Hepatocyte (in vitro differentiated cells): ENCODE measurements around the gene SLC5A10. TPM values are rescaled to one million over a fixed set of nuclear protein-coding genes. Genes with fewer than 3 reads are reported as not detected.

Source experiments
- DNase-seq: peaks from one replicate; pipeline ENCODE4 v3.0.0-alpha.2; 2016; ENCODE audit warnings: low spot score
- H2AFZ ChIP-seq: fragments of 200-600 bp; sonication (generic); 2 replicates; pipeline ENCODE4 v1.6.0; 2016; ENCODE audit warnings: antibody characterized with exemption, mild to moderate bottlenecking
- H3K27ac ChIP-seq: fragments of 200-600 bp; sonication (generic); 2 replicates; pipeline ENCODE4 v1.5.1; 2016; ENCODE audit warnings: mild to moderate bottlenecking
- H3K27me3 ChIP-seq: fragments of 200-600 bp; sonication (generic); 2 replicates; pipeline ENCODE4 v1.6.1; 2016
- H3K36me3 ChIP-seq: fragments of 200-600 bp; sonication (generic); replicated peaks from 2 replicates; pipeline ENCODE4 v1.5.1; 2016; ENCODE audit warnings: low read depth; ENCODE audit not compliant: insufficient read depth
- H3K4me1 ChIP-seq: fragments of 200-600 bp; sonication (generic); 2 replicates; pipeline ENCODE4 v1.5.1; 2016; ENCODE audit warnings: mild to moderate bottlenecking, moderate library complexity; ENCODE audit not compliant: insufficient read depth
- H3K4me2 ChIP-seq: fragments of 200-600 bp; sonication (generic); 2 replicates; pipeline ENCODE4 v1.6.0; 2016
- H3K4me3 ChIP-seq: fragments of 200-600 bp; sonication (generic); 2 replicates; pipeline ENCODE4 v1.5.1; 2016; ENCODE audit warnings: mild to moderate bottlenecking
- H3K79me2 ChIP-seq: fragments of 200-600 bp; sonication (generic); 2 replicates; pipeline ENCODE4 v1.6.0; 2017; ENCODE audit warnings: mild to moderate bottlenecking
- H3K9me2 ChIP-seq: fragments of 200-600 bp; sonication (generic); replicated peaks from 2 replicates; pipeline ENCODE4 v1.6.0; 2017; ENCODE audit warnings: mild to moderate bottlenecking; ENCODE audit not compliant: insufficient read depth
- H3K9me3 ChIP-seq: fragments of 200-600 bp; sonication (generic); 2 replicates; pipeline ENCODE4 v1.5.1; 2016; ENCODE audit warnings: low read depth, mild to moderate bottlenecking
- H4K20me1 ChIP-seq: fragments of 200-600 bp; sonication (generic); 2 replicates; pipeline ENCODE4 v1.6.0; 2016; ENCODE audit warnings: mild to moderate bottlenecking; ENCODE audit not compliant: insufficient read depth, poor library complexity, severe bottlenecking
- CTCF ChIP-seq: fragments of 200-600 bp; sonication (generic); IDR thresholded peaks from 2 replicates; pipeline ENCODE4 v1.5.1; 2016; ENCODE audit warnings: antibody characterized with exemption, mild to moderate bottlenecking; ENCODE audit not compliant: poor library complexity
- EZH2 ChIP-seq: fragments of 200-600 bp; sonication (generic); IDR thresholded peaks from 2 replicates; pipeline ENCODE4 v1.6.1; 2016; ENCODE audit warnings: antibody characterized with exemption, mild to moderate bottlenecking, borderline replicate concordance
- EZH2phosphoT487 ChIP-seq: fragments of 200-600 bp; sonication (generic); IDR thresholded peaks from one replicate; pipeline ENCODE4 v1.6.1; 2018; ENCODE audit warnings: antibody characterized with exemption, mild to moderate bottlenecking, low read depth, moderate library complexity; ENCODE audit not compliant: unreplicated experiment, severe bottlenecking
- WGBS: methylation state at CpG from one replicate; pipeline ENCODE4 v1.1.6; 2016; ENCODE audit warnings: low lambda C conversion rate; ENCODE audit errors: missing lambda C conversion rate; 5-methylcytosine and 5-hydroxymethylcytosine counted together
- polyA plus RNA-seq: library from polyadenylated mRNA; unstranded; fragments of >200 nt; fragmentation: Nextera tagmentation; extraction: Ambion mirVana; gene quantifications from 2 replicates; pipeline ENCODE4 v1.2.1, GENCODE V29; 2016
- total RNA-seq: library from RNA; depleted of rRNA; stranded (reverse); fragments of >200 nt; gene quantifications from 2 replicates; pipeline ENCODE4 v1.2.3, GENCODE V29; 2014

Gene SLC5A10
- total and polyA plus RNA-seq, 2 experiments from 2014 or later = 0.22 TPM; not detected in 1

GRCh38 chr17:18994631-18995030 lies 42.7 kb downstream of the SLC5A10 start:
- no peak for TF ChIP-seq EZH2phosphoT487
- no peak for TF ChIP-seq CTCF
- no peak for TF ChIP-seq EZH2
- no peak overlapping the region for H3K4me3 ChIP-seq
- H3K79me2 ChIP-seq = peaks cover 82% of the 10 kb centered on the region
- peaks cover 8% of the 10 kb centered on the region for H3K4me1 ChIP-seq
- DNase-seq = no peak
- peaks cover 10% of the 10 kb centered on the region for H3K9me3 ChIP-seq
- H3K27ac ChIP-seq = peak overlapping the region; percentile 65
- H3K36me3 ChIP-seq = no peaks in the 10 kb centered on the region
- peak overlapping the region; percentile 41 for H3K4me2 ChIP-seq
- peaks cover 13% of the 10 kb centered on the region for H4K20me1 ChIP-seq
- 60% methylated on average over 1 of the region's 1 CpG for WGBS
- H3K27me3 ChIP-seq = no peaks in the 10 kb centered on the region
- no peaks in the 10 kb centered on the region for H3K9me2 ChIP-seq
- H2AFZ ChIP-seq = no peak overlapping the region

GRCh38 chr17:18995220-18995619 lies 43.3 kb downstream of the SLC5A10 start:
- Histone ChIP-seq H3K4me3 (no peak overlapping the region), H2AFZ (no peak overlapping the region), H3K9me3 (peaks cover 10% of the 10 kb centered on the region), H3K36me3 (no peaks in the 10 kb centered on the region), H3K4me2 (no peak overlapping the region), H3K4me1 (peaks cover 8% of the 10 kb centered on the region), H3K27me3 (no peaks in the 10 kb centered on the region), H3K9me2 (no peaks in the 10 kb centered on the region), H4K20me1 (peaks cover 16% of the 10 kb centered on the region), H3K79me2 (peaks cover 83% of the 10 kb centered on the region), H3K27ac (peak overlapping the region; percentile 65)
- TF ChIP-seq EZH2 (no peak), CTCF (no peak), EZH2phosphoT487 (no peak)
- no peak for DNase-seq
- WGBS = 94% methylated on average over 3 of the region's 3 CpGs

- no peaks in the 10 kb centered on the region for H3K27me3 ChIP-seq
- H3K36me3 ChIP-seq = no peaks in the 10 kb centered on the region
- H3K27ac ChIP-seq = no peak overlapping the region
- no peak overlapping the region for H3K4me2 ChIP-seq
- peaks cover 19% of the 10 kb centered on the region for H4K20me1 ChIP-seq
- peaks cover 10% of the 10 kb centered on the region for H3K9me3 ChIP-seq
- no peaks in the 10 kb centered on the region for H3K9me2 ChIP-seq
- H3K4me3 ChIP-seq = no peak overlapping the region
- H3K79me2 ChIP-seq = peaks cover 79% of the 10 kb centered on the region
- no peak for TF ChIP-seq CTCF
- TF ChIP-seq EZH2 = no peak
- no peak for TF ChIP-seq EZH2phosphoT487
- 96% methylated on average over 2 of the region's 2 CpGs for WGBS
- no peak overlapping the region for H2AFZ ChIP-seq
- H3K4me1 ChIP-seq = peaks cover 20% of the 10 kb centered on the region
- no peak for DNase-seq
Measured at GRCh38 chr17:18996458-18996857, 44.5 kb downstream of the SLC5A10 start.

GRCh38 chr17:18997650-18998196 lies 45.8 kb downstream of the SLC5A10 start:
- no peak overlapping the region for H2AFZ ChIP-seq
- H4K20me1 ChIP-seq = peaks cover 30% of the 10 kb centered on the region
- H3K9me3 ChIP-seq = peaks cover 10% of the 10 kb centered on the region
- no peak for DNase-seq
- TF ChIP-seq CTCF = no peak
- TF ChIP-seq EZH2phosphoT487 = no peak
- TF ChIP-seq EZH2 = no peak
- no peaks in the 10 kb centered on the region for H3K9me2 ChIP-seq
- 79% methylated on average over 6 of the region's 6 CpGs for WGBS
- no peaks in the 10 kb centered on the region for H3K27me3 ChIP-seq
- peaks cover 89% of the 10 kb centered on the region for H3K79me2 ChIP-seq
- H3K4me3 ChIP-seq = no peak overlapping the region
- H3K4me1 ChIP-seq = peaks cover 30% of the 10 kb centered on the region
- H3K27ac ChIP-seq = no peak overlapping the region
- H3K36me3 ChIP-seq = no peaks in the 10 kb centered on the region
- H3K4me2 ChIP-seq = no peak overlapping the region
